ENCODE measurements around the gene GPC6. TPM values are rescaled to one million over a fixed set of nuclear protein-coding genes. Genes with fewer than 3 reads are reported as not detected.

Gene GPC6
- total and polyA plus RNA-seq, 10 donors = 0.22 to 9.3 (median 4.5) TPM

GRCh38 chr13:93805736-93806135 lies 579.1 kb downstream of the GPC6 start:
- Histone ChIP-seq H3K27ac (no peak overlapping the region), H3K27me3 (replicated peaks in 1 of 7) (no peaks in the 10 kb centered on the region), H3K4me3 (no peak overlapping the region), H3K36me3 (no peaks in the 10 kb centered on the region), H3K9me3 (no peaks in the 10 kb centered on the region), H3K4me1 (no peaks in the 10 kb centered on the region)
- intact Hi-C loops (cut with DNase I; ENCODE audit: low total_unique reads) = no loop called here
- WGBS, 5 donors = 74 to 92% (median 81%) methylated on average over 2 of the region's 2 CpGs
- DNase-seq = no peak
- TF ChIP-seq CTCF (IDR thresholded peaks at IDR 0.05 in 8 of 11, conservative IDR thresholded peaks at IDR 0.05 in 3 of 11) = no peak
- TF ChIP-seq POLR2A (IDR thresholded peaks at IDR 0.05) = no peak
- no peak for TF ChIP-seq POLR2AphosphoS5 (IDR thresholded peaks at IDR 0.05)

- no peaks in the 10 kb centered on the region for H3K4me1 ChIP-seq
- WGBS, 5 donors = 49 to 63% (median 57%) methylated on average over 1 of the region's 1 CpG
- TF ChIP-seq POLR2AphosphoS5 (IDR thresholded peaks at IDR 0.05) (no peak), CTCF (IDR thresholded peaks at IDR 0.05 in 8 of 11, conservative IDR thresholded peaks at IDR 0.05 in 3 of 11) (no peak), POLR2A (IDR thresholded peaks at IDR 0.05) (no peak)
- intact Hi-C loops (cut with DNase I; ENCODE audit: low total_unique reads) = no loop called here
- no peaks in the 10 kb centered on the region for H3K27me3 ChIP-seq (replicated peaks in 1 of 7)
- no peak overlapping the region for H3K27ac ChIP-seq
- H3K9me3 ChIP-seq = no peaks in the 10 kb centered on the region
- no peaks in the 10 kb centered on the region for H3K36me3 ChIP-seq
- DNase-seq = no peak
- no peak overlapping the region for H3K4me3 ChIP-seq
Observed at GRCh38 chr13:93806861-93807260, 580.3 kb downstream of the GPC6 start.

- intact Hi-C loops (cut with DNase I; ENCODE audit: low total_unique reads) = no loop called here
Observed at GRCh38 chr13:93810264-93810663, 583.7 kb downstream of the GPC6 start.

More at GRCh38 chr13:93810264-93810663, 583.7 kb downstream of the GPC6 start:
- TF ChIP-seq CTCF (IDR thresholded peaks at IDR 0.05 in 8 of 11, conservative IDR thresholded peaks at IDR 0.05 in 3 of 11) (no peak), POLR2AphosphoS5 (IDR thresholded peaks at IDR 0.05) (no peak), POLR2A (IDR thresholded peaks at IDR 0.05) (no peak)
- no peaks in the 10 kb centered on the region for H3K36me3 ChIP-seq
- H3K27me3 ChIP-seq (replicated peaks in 1 of 7) = no peaks in the 10 kb centered on the region
- H3K9me3 ChIP-seq = no peaks in the 10 kb centered on the region
- WGBS, 5 donors = 58 to 80% (median 70%) methylated on average over 4 of the region's 4 CpGs
- H3K4me3 ChIP-seq = no peak overlapping the region
- no peaks in the 10 kb centered on the region for H3K4me1 ChIP-seq
- no peak overlapping the region for H3K27ac ChIP-seq
- DNase-seq = no peak
